Body of pancreas (tissue), 4 donors: Measurements from ENCODE around the gene PIEZO2. TPM values are rescaled to one million over a fixed set of nuclear protein-coding genes. Genes with fewer than 3 reads are reported as not detected.
A peak's percentile ranks its signal among the peaks of the same experiment; 100 is the strongest.
"Not testable (repeated sequence)": the region's sequence is repeated elsewhere in the genome, so short reads cannot be mapped to it uniquely, and the experiment has no call there.

Source experiments
- ATAC-seq: fragments of 150-250 bp; one replicate; pipeline ENCODE4 v1.9.1; 2016
- DNase-seq, 4 donors: peaks; one replicate each; pipeline ENCODE4 v3.0.0-alpha.2; 2019
- H3K27ac ChIP-seq, 4 donors: fragments of 200-600 bp; sonication (generic); 1 replicate in 3 of 4; 2 replicates in 1 of 4; pipeline versions ENCODE4 v1.5.1 to v1.6.1; 2016 to 2019; ENCODE audit warnings: mild to moderate bottlenecking in 1 of 4, mixed read lengths in 1 of 4, moderate library complexity in 1 of 4
- H3K27me3 ChIP-seq, 2 donors: fragments of 200-600 bp; sonication (generic); one replicate each; pipeline ENCODE4 v1.6.0; 2016; ENCODE audit warnings: mild to moderate bottlenecking in 1 of 2
- H3K36me3 ChIP-seq, 2 donors: fragments of 200-600 bp; sonication (generic); replicated peaks in 1 of 2; 2 replicates each; pipeline ENCODE4 v1.5.1; 2016; ENCODE audit warnings: low read depth in 2 of 2; ENCODE audit not compliant: insufficient read depth in 1 of 2
- H3K4me1 ChIP-seq: fragments of 200-600 bp; sonication (generic); one replicate; pipeline ENCODE4 v1.6.0; 2016
- H3K4me3 ChIP-seq, 2 donors: fragments of 200-600 bp; sonication (generic); 1 replicate in 1 of 2; 2 replicates in 1 of 2; pipeline ENCODE4 v1.5.1; 2016 to 2019
- H3K9me3 ChIP-seq, 3 donors: fragments of 200-600 bp; sonication (generic); 1 replicate in 2 of 3; 2 replicates in 1 of 3; pipeline ENCODE4 v1.5.1; 2016
- WGBS, 2 donors: methylation state at CpG; one replicate each; pipeline ENCODE4 v1.1.5; 2017; 5-methylcytosine and 5-hydroxymethylcytosine counted together
- intact Hi-C: fragments of 100-400 bp; cut with DNase I; formaldehyde crosslinking; loops from one replicate; pipeline ENCODE4 v1.15.1; 2023
- microRNA-seq, 2 donors: library from miRNA; unstranded; fragments of <30 nt; microRNA quantifications; one replicate each; pipeline ENCODE4, GENCODE V29; 2016; ENCODE audit warnings: borderline number of aligned reads in 2 of 2, borderline replicate concordance in 2 of 2
- small RNA-seq: library from RNA; depleted of rRNA; stranded (forward); fragments of <200 nt; gene quantifications from one replicate; pipeline ENCODE3, GENCODE V24; 2016
- total RNA-seq, 2 donors: library from RNA; depleted of rRNA; stranded (reverse); fragments of >200 nt; gene quantifications; one replicate each; pipeline ENCODE4 v1.1.0, GENCODE V29; 2016

Gene PIEZO2
- total RNA-seq, 2 donors from 2014 or later, result 0.33 to 40.7 TPM

- H3K4me1 ChIP-seq, ATAC-seq, DNase-seq, intact Hi-C loops, H3K27ac ChIP-seq, H3K27me3 ChIP-seq, H3K36me3 ChIP-seq, H3K4me3 ChIP-seq, H3K9me3 ChIP-seq: not testable (repeated sequence)
- WGBS, 2 donors, result 81 to 82% methylated on average over 4 to 6 of the region's 6 CpGs
Measured at GRCh38 chr18:10638539-10638885, 510.9 kb downstream of the PIEZO2 start.

- H3K4me1 ChIP-seq, H3K36me3 ChIP-seq, H3K27ac ChIP-seq, H3K4me3 ChIP-seq, ATAC-seq, intact Hi-C loops, DNase-seq, H3K9me3 ChIP-seq, H3K27me3 ChIP-seq: not testable (repeated sequence)
- 76% methylated on average over 7 of the region's 11 CpGs; no CpG with 5 or more reads in 1 of the 2 donors for WGBS, 2 donors
Measured at GRCh38 chr18:10637858-10638538, 511.4 kb downstream of the PIEZO2 start.

GRCh38 chr18:10629076-10629475, 520.3 kb downstream of the PIEZO2 start:
- H3K27me3 ChIP-seq, H3K4me1 ChIP-seq, intact Hi-C loops, H3K36me3 ChIP-seq, H3K9me3 ChIP-seq, ATAC-seq, H3K27ac ChIP-seq, H3K4me3 ChIP-seq: not testable (repeated sequence)
- DNase-seq, result peak in 1 of 4 donors; percentile 4
- WGBS, 2 donors, result 46 to 69% methylated on average over 6 of the region's 6 CpGs

- H3K27me3 ChIP-seq, H3K36me3 ChIP-seq, DNase-seq, H3K4me3 ChIP-seq, H3K9me3 ChIP-seq, ATAC-seq, H3K27ac ChIP-seq, intact Hi-C loops, H3K4me1 ChIP-seq: not testable (repeated sequence)
- WGBS, 2 donors, result 66 to 88% methylated on average over 4 to 7 of the region's 7 CpGs
Measured at GRCh38 chr18:10626606-10627213, 522.7 kb downstream of the PIEZO2 start.

- H3K4me1 ChIP-seq, intact Hi-C loops, H3K36me3 ChIP-seq, H3K4me3 ChIP-seq, DNase-seq, H3K27ac ChIP-seq, ATAC-seq, H3K27me3 ChIP-seq, H3K9me3 ChIP-seq: not testable (repeated sequence)
- 68 to 71% methylated on average over 4 of the region's 4 CpGs for WGBS, 2 donors
Measured at GRCh38 chr18:10623606-10624005, 525.8 kb downstream of the PIEZO2 start.

GRCh38 chr18:10622982-10623381, 526.4 kb downstream of the PIEZO2 start:
- ATAC-seq, DNase-seq, H3K36me3 ChIP-seq, H3K27me3 ChIP-seq, H3K9me3 ChIP-seq, H3K4me3 ChIP-seq, H3K27ac ChIP-seq, intact Hi-C loops, H3K4me1 ChIP-seq: not testable (repeated sequence)
- 55 to 76% methylated on average over 1 to 2 of the region's 2 CpGs for WGBS, 2 donors

- intact Hi-C loops, H3K4me1 ChIP-seq, H3K27ac ChIP-seq, H3K9me3 ChIP-seq, H3K4me3 ChIP-seq, H3K36me3 ChIP-seq, H3K27me3 ChIP-seq, DNase-seq, ATAC-seq: not testable (repeated sequence)
- WGBS, 2 donors, result 38 to 39% methylated on average over 1 of the region's 2 CpGs
Measured at GRCh38 chr18:10620670-10621329, 528.6 kb downstream of the PIEZO2 start.

Small RNA genes within 50 kb of the gene (microRNA-seq; reads per million reads assigned to microRNA genes)
- 0 to 0.47 reads per million in 2 donors for gene MIR6788

Small RNA genes within 50 kb of the gene (small RNA-seq; reads per million reads assigned to genes)
- gene AP001180.3 (not detected), gene AP001180.5 (not detected), gene MIR6788 (not detected)
